ENCODE measurements around the gene FOXN4.

DNA sequence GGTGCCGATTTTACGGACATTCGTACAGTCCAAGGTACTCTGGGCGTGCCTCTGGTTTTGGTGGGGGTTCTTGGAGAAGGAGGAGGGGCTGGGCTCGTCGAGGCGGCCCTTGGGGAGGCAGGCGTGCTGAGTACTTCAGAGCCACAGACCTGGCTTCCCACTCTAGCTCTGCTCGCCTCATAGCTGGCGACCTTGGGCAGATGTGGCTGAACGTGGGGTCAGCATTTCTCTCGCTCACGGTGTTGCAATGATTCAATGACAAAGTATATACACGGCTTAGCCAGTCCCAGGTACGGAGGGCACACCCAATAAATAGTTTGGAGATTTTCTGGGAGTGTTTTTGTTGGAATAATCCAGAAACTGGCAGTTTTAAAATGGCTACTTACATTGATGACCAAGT is 75.1 kb downstream of the FOXN4 start:
- TF ChIP-seq EZH2 (IDR thresholded peaks at IDR 0.05; ENCODE audit: low read length), result no peak
- TF ChIP-seq CTCF (optimal IDR thresholded peaks at IDR 0.05 in 1 of 3, IDR thresholded peaks at IDR 0.05 in 1 of 3, conservative IDR thresholded peaks at IDR 0.05 in 1 of 3; ENCODE audit: extremely low read depth in 1 of 3, insufficient read depth in 2 of 3, low read length in 3 of 3), result no peak

Data from keratinocyte (primary cell).